CD14-positive monocyte (primary cell): ENCODE data around the gene RAB10. TPM values are rescaled to one million over a fixed set of nuclear protein-coding genes. Genes with fewer than 3 reads are reported as not detected.

ENCODE experiments used
- DNase-seq, 3 donors: peaks; one replicate each; pipeline ENCODE4 v3.0.0-alpha.2; 2011 to 2022
- H2AFZ ChIP-seq: 2 replicates; pipeline ENCODE4 v1.6.0; 2012; ENCODE audit warnings: mild to moderate bottlenecking, low read depth, low read length, inconsistent platforms; ENCODE audit not compliant: insufficient read depth, poor library complexity, severe bottlenecking
- H3K27ac ChIP-seq, 2 donors: 1 replicate in 1 of 2; 2 replicates in 1 of 2; pipeline ENCODE4 v1.5.1; 2012 to 2013; ENCODE audit warnings: low read length in 2 of 2, control low read depth in 1 of 2, inconsistent platforms in 1 of 2, low read depth in 1 of 2, mild to moderate bottlenecking in 1 of 2
- H3K27me3 ChIP-seq, 2 donors: one replicate each; pipeline versions ENCODE4 v1.6.0 to v1.6.1; 2011 to 2013; ENCODE audit warnings: low read length in 2 of 2; ENCODE audit not compliant: control insufficient read depth in 2 of 2, insufficient read depth in 2 of 2
- H3K36me3 ChIP-seq, 2 donors: replicated peaks in 1 of 2; 1 replicate in 1 of 2; 2 replicates in 1 of 2; pipeline versions ENCODE4 v1.5.1 to v1.6.1; 2012 to 2013; ENCODE audit warnings: low read length in 2 of 2, control low read depth in 1 of 2, inconsistent platforms in 1 of 2, mild to moderate bottlenecking in 1 of 2; ENCODE audit not compliant: insufficient read depth in 2 of 2, control insufficient read depth in 1 of 2
- H3K4me1 ChIP-seq, 2 donors: 1 replicate in 1 of 2; 2 replicates in 1 of 2; pipeline versions ENCODE4 v1.5.1 to v1.6.1; 2012 to 2013; ENCODE audit warnings: low read length in 2 of 2, control low read depth in 1 of 2, inconsistent platforms in 1 of 2, mild to moderate bottlenecking in 1 of 2, moderate library complexity in 1 of 2; ENCODE audit not compliant: insufficient read depth in 2 of 2, control insufficient read depth in 1 of 2
- H3K4me2 ChIP-seq: replicated peaks from 2 replicates; pipeline ENCODE3; 2012; ENCODE audit warnings: low read length, moderate library complexity, mild to moderate bottlenecking; ENCODE audit not compliant: poor library complexity, severe bottlenecking; ENCODE audit errors: extremely low read depth
- H3K4me3 ChIP-seq, 3 experiments: fragments of 200-600 bp in 1 of 3; sonication (generic) in 1 of 3; replicated peaks in 1 of 3; 1 replicate in 2 of 3; 2 replicates in 1 of 3; pipeline ENCODE4 v1.5.1; 2011 to 2013; ENCODE audit warnings: low read length in 3 of 3, mild to moderate bottlenecking in 3 of 3, control low read depth in 2 of 3, low read depth in 2 of 3, inconsistent platforms in 1 of 3, moderate library complexity in 1 of 3
- H3K79me2 ChIP-seq: 2 replicates; pipeline ENCODE4 v1.6.0; 2012; ENCODE audit warnings: mild to moderate bottlenecking, control low read depth, inconsistent platforms, low read length, moderate library complexity; ENCODE audit not compliant: insufficient read depth
- H3K9ac ChIP-seq: 2 replicates; pipeline ENCODE4 v1.6.0; 2017; ENCODE audit warnings: low read length, mild to moderate bottlenecking; ENCODE audit not compliant: insufficient read depth, poor library complexity, severe bottlenecking
- H3K9me3 ChIP-seq, 2 donors: replicated peaks in 1 of 2; 1 replicate in 1 of 2; 2 replicates in 1 of 2; pipeline versions ENCODE4 v1.5.1 to v1.6.1; 2012 to 2013; ENCODE audit warnings: low read length in 2 of 2, control low read depth in 1 of 2; ENCODE audit not compliant: control insufficient read depth in 1 of 2, insufficient read depth in 1 of 2
- H4K20me1 ChIP-seq: 2 replicates; pipeline ENCODE4 v1.6.0; 2012; ENCODE audit warnings: mild to moderate bottlenecking, low read length, control low read depth, moderate library complexity; ENCODE audit not compliant: insufficient read depth
- H3K27ac Mint-ChIP-seq, 7 donors: one replicate each; pipeline ENCODE4 v1.8.0; 2020; ENCODE audit warnings: mild to moderate bottlenecking in 7 of 7, mixed read lengths in 7 of 7, moderate library complexity in 6 of 7, inconsistent platforms in 2 of 7
- H3K27me3 Mint-ChIP-seq, 3 donors: one replicate each; pipeline ENCODE4 v1.8.0; 2021 to 2022; ENCODE audit warnings: low read depth in 3 of 3, mild to moderate bottlenecking in 3 of 3, mixed read lengths in 3 of 3, moderate library complexity in 3 of 3, inconsistent platforms in 1 of 3
- H3K36me3 Mint-ChIP-seq, 2 donors: one replicate each; pipeline ENCODE4 v1.8.0; 2020; ENCODE audit warnings: mixed read lengths in 2 of 2, inconsistent platforms in 1 of 2, mild to moderate bottlenecking in 1 of 2
- H3K4me1 Mint-ChIP-seq: one replicate; pipeline ENCODE4 v1.8.0; 2020; ENCODE audit warnings: mild to moderate bottlenecking, mixed read lengths
- H3K4me3 Mint-ChIP-seq, 2 donors: one replicate each; pipeline ENCODE4 v1.8.0; 2020; ENCODE audit warnings: mild to moderate bottlenecking in 2 of 2, mixed read lengths in 2 of 2, moderate library complexity in 1 of 2
- H3K9me3 Mint-ChIP-seq, 7 donors: one replicate each; pipeline ENCODE4 v1.8.0; 2020 to 2022; ENCODE audit warnings: mixed read lengths in 7 of 7, mild to moderate bottlenecking in 6 of 7, moderate library complexity in 6 of 7, inconsistent platforms in 2 of 7
- CTCF ChIP-seq: fragments of 200-600 bp; IDR thresholded peaks from one replicate; pipeline ENCODE4 v1.8.0; 2022; ENCODE audit warnings: antibody characterized with exemption, mild to moderate bottlenecking
- WGBS: methylation state at CpG from one replicate; pipeline ENCODE4 v1.1.5; 2013; ENCODE audit warnings: missing lambda C conversion rate; ENCODE audit not compliant: insufficient coverage; 5-methylcytosine and 5-hydroxymethylcytosine counted together
- intact Hi-C, 2 donors: fragments of 100-400 bp; cut with micrococcal nuclease; formaldehyde crosslinking; loops; one replicate each; pipeline versions ENCODE4 v1.15.0 to v1.15.1; 2023
- polyA plus RNA-seq, 3 donors: library from polyadenylated mRNA; depleted of rRNA in 1 of 3; unstranded in 2 of 3; stranded (reverse) in 1 of 3; fragments of 300-500 nt in 2 of 3; fragments of >200 nt in 1 of 3; fragmentation: Illumina TruSeq in 2 of 3; gene quantifications; 1 replicate in 2 of 3; 2 replicates in 1 of 3; pipeline ENCODE4 v1.2.3, GENCODE V29; 2012 to 2021

RAB10 gene
- polyA plus RNA-seq, 3 donors: 38.6 to 258 (median 202) TPM

GRCh38 chr2:26175466-26176278, 141.8 kb downstream of the RAB10 start:
- Histone ChIP-seq H3K4me1 (peaks cover 19 to 26% of the 10 kb centered on the region in 2 donors), H3K36me3 (no peaks in the 10 kb centered on the region), H4K20me1 (no peaks in the 10 kb centered on the region), H3K27me3 (peaks cover 15 to 69% of the 10 kb centered on the region in 2 donors), H2AFZ (no peak overlapping the region), H3K9ac (no peak overlapping the region), H3K79me2 (no peaks in the 10 kb centered on the region), H3K9me3 (no peaks in the 10 kb centered on the region), H3K4me2 (no peak overlapping the region), H3K4me3 (no peak overlapping the region), H3K27ac (no peak overlapping the region)
- peaks cover 7 to 19% (median 11%) of the 10 kb centered on the region in 7 donors for H3K9me3 Mint-ChIP-seq
- H3K4me1 Mint-ChIP-seq: peaks cover 28% of the 10 kb centered on the region
- intact Hi-C loops: no loop called here
- no peak overlapping the region for H3K4me3 Mint-ChIP-seq
- H3K27me3 Mint-ChIP-seq: peaks cover 60 to 90% (median 62%) of the 10 kb centered on the region in 3 donors
- no peak overlapping the region for H3K27ac Mint-ChIP-seq
- TF ChIP-seq CTCF: no peak
- peaks cover 15 to 20% of the 10 kb centered on the region in 2 donors for H3K36me3 Mint-ChIP-seq
- DNase-seq: no peak
- 86% methylated on average over 10 of the region's 15 CpGs for WGBS

DNA sequence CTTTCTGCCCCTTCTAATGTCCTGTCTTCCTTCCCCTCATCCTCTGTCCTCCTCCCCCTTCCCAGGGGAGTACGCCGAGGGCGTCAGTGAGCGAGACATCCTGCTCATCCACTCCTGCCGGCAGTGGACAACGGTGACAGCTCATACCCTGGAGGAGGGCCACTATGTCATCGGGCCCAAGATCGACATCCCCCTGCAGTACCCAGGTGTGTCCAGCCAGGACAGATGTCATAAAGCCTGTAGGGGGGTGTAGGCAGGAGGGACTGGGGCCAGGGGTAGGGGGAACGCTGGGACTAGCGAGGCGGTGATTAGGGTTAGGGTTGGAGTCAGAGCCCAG, 142.4 kb downstream of the RAB10 start:
- no peak overlapping the region for H2AFZ ChIP-seq
- WGBS: 100% methylated on average over 6 of the region's 11 CpGs
- peaks cover 54 to 87% (median 59%) of the 10 kb centered on the region in 3 donors for H3K27me3 Mint-ChIP-seq

More for the DNA sequence above, 142.4 kb downstream of the RAB10 start:
- no peaks in the 10 kb centered on the region for H3K36me3 ChIP-seq
- intact Hi-C loops: no loop called here
- no peak for TF ChIP-seq CTCF
- peaks cover 19 to 26% of the 10 kb centered on the region in 2 donors for H3K4me1 ChIP-seq
- Mint-ChIP-seq H3K36me3 (peaks cover 13 to 20% of the 10 kb centered on the region in 2 donors), H3K4me3 (no peak overlapping the region), H3K27ac (no peak overlapping the region), H3K4me1 (peaks cover 28% of the 10 kb centered on the region), H3K9me3 (peaks cover 7 to 17% (median 11%) of the 10 kb centered on the region in 7 donors)
- H3K27me3 ChIP-seq: peaks cover 15 to 63% of the 10 kb centered on the region in 2 donors
- no peaks in the 10 kb centered on the region for H3K9me3 ChIP-seq
- H3K79me2 ChIP-seq: no peaks in the 10 kb centered on the region
- H3K4me2 ChIP-seq: no peak overlapping the region
- H3K27ac ChIP-seq: no peak overlapping the region
- no peaks in the 10 kb centered on the region for H4K20me1 ChIP-seq
- no peak overlapping the region for H3K4me3 ChIP-seq
- no peak for DNase-seq
- H3K9ac ChIP-seq: no peak overlapping the region
